GM21447 (cell line): ENCODE data around the gene DDIT4.
"Not testable (repeated sequence)": the region's sequence is repeated elsewhere in the genome, so short reads cannot be mapped to it uniquely, and the experiment has no call there.

Source experiments
- ATAC-seq: cut with Tn5 transposase; IDR thresholded peaks from one replicate; pipeline ENCODE4 v1.9.1; 2021; ENCODE audit not compliant: unreplicated experiment

DDIT4 gene

GRCh38 chr10:72248468-72249151 lies 25.1 kb upstream of the DDIT4 start:
- ATAC-seq: peak; percentile 81

GRCh38 chr10:72249176-72249862 lies 24.4 kb upstream of the DDIT4 start:
- ATAC-seq: not testable (repeated sequence)

- ATAC-seq: no peak
Measured at GRCh38 chr10:72250666-72251065, 23.1 kb upstream of the DDIT4 start.

- ATAC-seq: no peak
Measured at GRCh38 chr10:72251635-72252034, 22.1 kb upstream of the DDIT4 start.

GRCh38 chr10:72252972-72253371 lies 20.8 kb upstream of the DDIT4 start:
- no peak for ATAC-seq

GRCh38 chr10:72253578-72253977 lies 20.1 kb upstream of the DDIT4 start:
- no peak for ATAC-seq

- no peak for ATAC-seq
Measured at GRCh38 chr10:72254813-72255568, 18.7 kb upstream of the DDIT4 start.

GRCh38 chr10:72255977-72256729 lies 17.6 kb upstream of the DDIT4 start:
- ATAC-seq: no peak

GRCh38 chr10:72257051-72257892 lies 16.5 kb upstream of the DDIT4 start:
- peak; percentile 25 for ATAC-seq

- no peak for ATAC-seq
Measured at GRCh38 chr10:72258617-72259016, 15.1 kb upstream of the DDIT4 start.

GRCh38 chr10:72259491-72260238 lies 14.1 kb upstream of the DDIT4 start:
- no peak for ATAC-seq

GRCh38 chr10:72260239-72260975 lies 13.3 kb upstream of the DDIT4 start:
- peak; percentile 49 for ATAC-seq

- ATAC-seq: peak; percentile 54
Measured at GRCh38 chr10:72260976-72261783, 12.5 kb upstream of the DDIT4 start.

- peak; percentile 5 for ATAC-seq
Measured at GRCh38 chr10:72261784-72262404, 11.8 kb upstream of the DDIT4 start.

- no peak for ATAC-seq
Measured at GRCh38 chr10:72263613-72264241, 10.0 kb upstream of the DDIT4 start.

GRCh38 chr10:72264536-72264935 lies 9.2 kb upstream of the DDIT4 start:
- ATAC-seq: no peak

GRCh38 chr10:72265508-72265907 lies 8.2 kb upstream of the DDIT4 start:
- ATAC-seq: no peak
